GM12878 (cell line): Measurements from ENCODE around the gene GSG1L. TPM values are rescaled to one million over a fixed set of nuclear protein-coding genes. Genes with fewer than 3 reads are reported as not detected.

Source experiments
- ATAC-seq: fragments of 200-7000 bp; cut with Tn5 transposase; 3 replicates; pipeline ENCODE4 v1.9.1; 2020; ENCODE audit warnings: mild to moderate bottlenecking, moderate library complexity
- BruUV-seq: library from RNA; stranded (reverse); fragments of 400-500 nt; replicated peaks from 2 replicates; lab custom pipeline; 2021; lab: Mats Ljungman, UMichigan
- CTCF ChIA-PET: fragments of 300-600 bp; sonication (Branson Sonifier 250); formaldehyde crosslinking; extraction: SDS; loops from one replicate; lab custom pipeline; 2021; ENCODE audit warnings: inconsistent platforms; lab: Yijun Ruan, JAX
- POLR2A ChIA-PET: fragments of 350-600 bp; formaldehyde crosslinking; extraction: SDS; loops from one replicate; lab custom pipeline; 2021; ENCODE audit warnings: inconsistent platforms; lab: Charles Lee
- RAD21 ChIA-PET: fragments of 300-600 bp; sonication (Branson Sonifier 250); formaldehyde crosslinking; loops from one replicate; lab custom pipeline; 2023; ENCODE audit warnings: antibody characterized with exemption; ENCODE audit not compliant: unreplicated experiment; lab: Charles Lee
- SMC1A ChIA-PET: fragments of 300-600 bp; sonication (Branson Sonifier 250); formaldehyde crosslinking; loops from one replicate; lab custom pipeline; 2023; ENCODE audit not compliant: unreplicated experiment, uncharacterized antibody; lab: Charles Lee
- DNase-seq: peaks from one replicate; pipeline ENCODE4 v3.0.0-alpha.2; 2011; ENCODE audit warnings: low read depth, low spot score
- FAIRE-seq: peaks from 3 replicates; lab custom pipeline; 2011; peaks lifted over from hg19 to GRCh38; lab: Jason Lieb, UNC
- H2AFZ ChIP-seq: 2 replicates; pipeline ENCODE4 v1.6.0; 2011; ENCODE audit warnings: low read depth, low read length, control low read depth; ENCODE audit not compliant: control insufficient read depth
- H3K27ac ChIP-seq: 2 replicates; pipeline ENCODE4 v1.5.1; 2011; ENCODE audit warnings: control low read depth; ENCODE audit not compliant: control insufficient read depth, insufficient read depth
- H3K27me3 ChIP-seq, 2 experiments: replicated peaks in 1 of 2; 2 replicates each; pipeline versions ENCODE4 v1.6.0 to v1.6.1; 2011; ENCODE audit warnings: low read length in 1 of 2; ENCODE audit not compliant: control insufficient read depth in 2 of 2, insufficient read depth in 2 of 2
- H3K36me3 ChIP-seq, 2 experiments: 2 replicates each; pipeline ENCODE4 v1.5.1; 2011; ENCODE audit warnings: low read length in 1 of 2; ENCODE audit not compliant: control insufficient read depth in 2 of 2, insufficient read depth in 2 of 2
- H3K4me1 ChIP-seq: 2 replicates; pipeline ENCODE4 v1.6.1; 2011; ENCODE audit warnings: mild to moderate bottlenecking, low read length, moderate library complexity, mixed read lengths; ENCODE audit not compliant: control insufficient read depth, insufficient read depth
- H3K4me2 ChIP-seq: 2 replicates; pipeline ENCODE4 v1.6.0; 2011; ENCODE audit warnings: control low read depth; ENCODE audit not compliant: control insufficient read depth, insufficient read depth
- H3K4me3 ChIP-seq: fragments of 200-600 bp; sonication (generic); 2 replicates; pipeline ENCODE4 v1.5.1; 2016
- H3K79me2 ChIP-seq: 2 replicates; pipeline ENCODE4 v1.6.0; 2011; ENCODE audit warnings: low read length; ENCODE audit not compliant: control insufficient read depth, insufficient read depth
- H3K9ac ChIP-seq: 2 replicates; pipeline ENCODE4 v1.8.0; 2011; ENCODE audit warnings: low read length, control low read depth, mixed read lengths; ENCODE audit not compliant: control insufficient read depth, insufficient read depth
- H3K9me3 ChIP-seq: replicated peaks from 3 replicates; pipeline ENCODE4 v1.5.1; 2011; ENCODE audit warnings: mild to moderate bottlenecking, low read length; ENCODE audit not compliant: control insufficient read depth, insufficient read depth
- H4K20me1 ChIP-seq: 2 replicates; pipeline ENCODE4 v1.6.0; 2011; ENCODE audit not compliant: control insufficient read depth, insufficient read depth
- ATF2 ChIP-seq: IDR thresholded peaks from 2 replicates; pipeline ENCODE4 v1.6.1; 2012; ENCODE audit warnings: low read length, inconsistent platforms
- ATF7 ChIP-seq: fragments of 450-650 bp; IDR thresholded peaks from 2 replicates; pipeline ENCODE4 v1.6.1; 2016; ENCODE audit warnings: low read depth, mild to moderate bottlenecking
- BMI1 ChIP-seq: fragments of 450-650 bp; IDR thresholded peaks from 2 replicates; pipeline ENCODE4 v1.6.1; 2016; ENCODE audit warnings: mild to moderate bottlenecking, moderate library complexity, borderline replicate concordance
- CHD4 ChIP-seq: fragments of 200-600 bp; sonication (generic); IDR thresholded peaks from 2 replicates; pipeline ENCODE4 v1.6.1; 2016; ENCODE audit warnings: mild to moderate bottlenecking
- EP300 ChIP-seq, 2 experiments: fragments of 150-350 bp in 1 of 2; IDR thresholded peaks; 2 replicates each; pipeline ENCODE4 v1.6.1; 2011 to 2012; ENCODE audit warnings: low read depth in 2 of 2, low read length in 2 of 2, borderline replicate concordance in 1 of 2, improper control_type of control experiment in 1 of 2, inconsistent platforms in 1 of 2; ENCODE audit not compliant: control insufficient read depth in 1 of 2
- IRF5 ChIP-seq: fragments of 450-650 bp; IDR thresholded peaks from 2 replicates; pipeline ENCODE4 v1.6.1; 2017; ENCODE audit warnings: borderline replicate concordance
- NFIC ChIP-seq: IDR thresholded peaks from 2 replicates; pipeline ENCODE4 v1.6.1; 2012; ENCODE audit warnings: low read depth, mild to moderate bottlenecking, inconsistent platforms, low read length, moderate library complexity
- RCOR1 ChIP-seq: conservative IDR thresholded peaks from 2 replicates; pipeline ENCODE4 v1.6.1; 2012; ENCODE audit warnings: low read depth, low read length, improper control_type of control experiment
- RELA ChIP-seq: fragments of 450-650 bp; IDR thresholded peaks from 2 replicates; pipeline ENCODE4 v1.8.0; 2014; ENCODE audit warnings: borderline replicate concordance; ENCODE audit not compliant: partially characterized antibody
- SMAD1 ChIP-seq: fragments of 450-650 bp; IDR thresholded peaks from 2 replicates; pipeline ENCODE4 v1.6.1; 2018; ENCODE audit warnings: mild to moderate bottlenecking, low read depth; ENCODE audit not compliant: partially characterized antibody
- STAT1 ChIP-seq: fragments of 450-650 bp; conservative IDR thresholded peaks from 2 replicates; pipeline ENCODE4 v1.6.1; 2014; ENCODE audit warnings: antibody characterized with exemption, mild to moderate bottlenecking
- WGBS: methylation state at CpG from one replicate; pipeline ENCODE4 v1.1.6; 2016; ENCODE audit warnings: low lambda C conversion rate; ENCODE audit not compliant: insufficient replicate concordance, insufficient coverage; ENCODE audit errors: missing lambda C conversion rate; 5-methylcytosine and 5-hydroxymethylcytosine counted together
- in situ Hi-C: fragments of 300-500 bp; cut with MboI; formaldehyde crosslinking; loops from 9 replicates; pipeline ENCODE4 v1.14.3; 2018; ENCODE audit warnings: mixed read lengths
- intact Hi-C: fragments of 100-400 bp; cut with micrococcal nuclease; formaldehyde crosslinking; loops from one replicate; pipeline ENCODE4 v1.14.2; 2022; ENCODE audit not compliant: unreplicated experiment
- polyA plus RNA-seq, 11 experiments: library from polyadenylated mRNA; depleted of rRNA in 4 of 11; unstranded in 6 of 11; stranded (reverse) in 5 of 11; fragments of >200 nt; fragmentation: Nextera tagmentation in 4 of 11; fragmentation: Illumina TruSeq in 1 of 11; extraction: Ambion mirVana in 4 of 11; extraction: Trizol in 1 of 11; gene quantifications; 1 replicate in 1 of 11; 2 replicates in 10 of 11; pipeline versions ENCODE4 v1.2.1 to v1.2.3, GENCODE V29; 2011 to 2016; ENCODE audit warnings: inconsistent platforms in 2 of 11, missing spikeins in 2 of 11, low read depth in 1 of 11
- total RNA-seq, 4 experiments: library from RNA; depleted of rRNA in 3 of 4; stranded (reverse); fragments of >200 nt in 3 of 4; fragmentation: Illumina TruSeq in 1 of 4; extraction: Trizol in 1 of 4; gene quantifications; 2 replicates each; pipeline versions ENCODE4 v1.2.1 to v1.2.3, GENCODE V29; 2013 to 2021
- TF ChIP-seq, protein P1 (sequence below): fragments of 150-350 bp; IDR thresholded peaks from 2 replicates; pipeline ENCODE4 v1.6.1; 2016; ENCODE audit warnings: low read depth, low read length

The GSG1L gene
- total and polyA plus RNA-seq, 10 of the 15 experiments (the other 5 are each of a cell fraction or from before 2014, with no cell fraction given) = not detected

DNA sequence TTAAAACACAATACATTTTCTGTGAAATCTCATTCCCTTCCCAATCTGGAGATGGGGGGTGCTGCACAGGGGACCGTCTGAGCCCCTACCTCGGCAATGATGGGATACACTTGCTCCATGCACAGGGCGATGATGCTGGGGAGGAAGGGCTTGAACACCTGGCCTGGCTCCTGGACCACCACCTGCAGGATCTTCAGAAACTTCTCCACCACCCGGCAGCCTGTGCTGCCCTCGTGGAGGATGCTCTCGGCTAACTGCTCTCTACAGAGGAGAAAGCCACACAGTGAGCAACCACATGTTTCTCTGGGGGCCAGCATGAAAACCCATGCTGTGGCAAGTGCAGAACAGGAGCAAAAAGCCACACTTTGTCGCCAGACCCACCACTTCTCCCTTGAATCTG, 42.4 kb upstream of the GSG1L start:
- no peaks in the 10 kb centered on the region for H3K9me3 ChIP-seq
- in situ Hi-C loops = no loop called here
- no peak for TF ChIP-seq SMAD1
- H3K4me2 ChIP-seq = no peak overlapping the region
- ChIA-PET SMC1A (no interaction called here), RAD21 (no interaction called here), CTCF (no interaction called here), POLR2A (no interaction called here)
- H3K9ac ChIP-seq = no peak overlapping the region
- H3K27ac ChIP-seq = no peak overlapping the region
- no peaks in the 10 kb centered on the region for H3K4me1 ChIP-seq
- no peaks in the 10 kb centered on the region for H4K20me1 ChIP-seq
- no TSS peak for BruUV-seq
- no peak overlapping the region for H3K4me3 ChIP-seq
- H3K27me3 ChIP-seq = no peaks in the 10 kb centered on the region
- H3K79me2 ChIP-seq = no peaks in the 10 kb centered on the region
- no peak for FAIRE-seq
- intact Hi-C loops = no loop called here
- WGBS = 97% methylated on average over 7 of the region's 7 CpGs
- no peak for ATAC-seq
- peaks cover 47 to 55% of the 10 kb centered on the region in 2 experiments for H3K36me3 ChIP-seq
- DNase-seq = no peak
- H2AFZ ChIP-seq = no peak overlapping the region

- Histone ChIP-seq H3K4me3 (no peak overlapping the region), H3K36me3 (peaks cover 52 to 54% of the 10 kb centered on the region in 2 experiments), H3K27me3 (no peaks in the 10 kb centered on the region), H3K9me3 (no peaks in the 10 kb centered on the region), H3K9ac (no peak overlapping the region), H3K79me2 (no peaks in the 10 kb centered on the region), H3K4me1 (no peaks in the 10 kb centered on the region), H2AFZ (no peak overlapping the region), H3K27ac (no peak overlapping the region), H4K20me1 (no peaks in the 10 kb centered on the region), H3K4me2 (no peak overlapping the region)
- ChIA-PET POLR2A (no interaction called here), CTCF (no interaction called here), RAD21 (no interaction called here), SMC1A (no interaction called here)
- WGBS = 97% methylated on average over 3 of the region's 3 CpGs
- no TSS peak for BruUV-seq
- intact Hi-C loops = no loop called here
- DNase-seq = no peak
- ATAC-seq = no peak
- in situ Hi-C loops = no loop called here
- FAIRE-seq = no peak
- TF ChIP-seq STAT1 (no peak), ATF7 (no peak), CHD4 (no peak), RELA (no peak), BMI1 (no peak), EP300 (IDR thresholded peaks at IDR 0.05; ENCODE audit: borderline replicate concordance in 1 of 2, control insufficient read depth in 1 of 2, low read depth in 2 of 2, low read length in 2 of 2) (no peak), IRF5 (no peak), ATF2 (no peak), RCOR1 (no peak), NFIC (no peak)
- TF ChIP-seq, protein P1, sequence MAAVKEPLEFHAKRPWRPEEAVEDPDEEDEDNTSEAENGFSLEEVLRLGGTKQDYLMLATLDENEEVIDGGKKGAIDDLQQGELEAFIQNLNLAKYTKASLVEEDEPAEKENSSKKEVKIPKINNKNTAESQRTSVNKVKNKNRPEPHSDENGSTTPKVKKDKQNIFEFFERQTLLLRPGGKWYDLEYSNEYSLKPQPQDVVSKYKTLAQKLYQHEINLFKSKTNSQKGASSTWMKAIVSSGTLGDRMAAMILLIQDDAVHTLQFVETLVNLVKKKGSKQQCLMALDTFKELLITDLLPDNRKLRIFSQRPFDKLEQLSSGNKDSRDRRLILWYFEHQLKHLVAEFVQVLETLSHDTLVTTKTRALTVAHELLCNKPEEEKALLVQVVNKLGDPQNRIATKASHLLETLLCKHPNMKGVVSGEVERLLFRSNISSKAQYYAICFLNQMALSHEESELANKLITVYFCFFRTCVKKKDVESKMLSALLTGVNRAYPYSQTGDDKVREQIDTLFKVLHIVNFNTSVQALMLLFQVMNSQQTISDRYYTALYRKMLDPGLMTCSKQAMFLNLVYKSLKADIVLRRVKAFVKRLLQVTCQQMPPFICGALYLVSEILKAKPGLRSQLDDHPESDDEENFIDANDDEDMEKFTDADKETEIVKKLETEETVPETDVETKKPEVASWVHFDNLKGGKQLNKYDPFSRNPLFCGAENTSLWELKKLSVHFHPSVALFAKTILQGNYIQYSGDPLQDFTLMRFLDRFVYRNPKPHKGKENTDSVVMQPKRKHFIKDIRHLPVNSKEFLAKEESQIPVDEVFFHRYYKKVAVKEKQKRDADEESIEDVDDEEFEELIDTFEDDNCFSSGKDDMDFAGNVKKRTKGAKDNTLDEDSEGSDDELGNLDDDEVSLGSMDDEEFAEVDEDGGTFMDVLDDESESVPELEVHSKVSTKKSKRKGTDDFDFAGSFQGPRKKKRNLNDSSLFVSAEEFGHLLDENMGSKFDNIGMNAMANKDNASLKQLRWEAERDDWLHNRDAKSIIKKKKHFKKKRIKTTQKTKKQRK = no peak
These were observed 41.8 kb upstream of the GSG1L start for GRCh38 chr16:28105297-28105696.
